OCI-LY7 (cell line): ENCODE results near the gene ZNF485. TPM values are rescaled to one million over a fixed set of nuclear protein-coding genes. Genes with fewer than 3 reads are reported as not detected.

Source experiments
- BruUV-seq: library from RNA; stranded (reverse); fragments of 400-500 nt; replicated peaks from 2 replicates; lab custom pipeline; 2021; lab: Mats Ljungman, UMichigan
- CTCF ChIA-PET: fragments of 300-600 bp; sonication (Branson Sonifier 250); formaldehyde crosslinking; loops from one replicate; lab custom pipeline; 2022; ENCODE audit warnings: antibody characterized with exemption; ENCODE audit not compliant: unreplicated experiment; lab: Charles Lee
- POLR2A ChIA-PET: fragments of 300-600 bp; sonication (Branson Sonifier 250); formaldehyde crosslinking; loops from one replicate; lab custom pipeline; 2022; ENCODE audit warnings: antibody characterized with exemption; lab: Charles Lee
- DNase-seq: peaks from one replicate; pipeline ENCODE4 v3.0.0-alpha.2; 2015; ENCODE audit warnings: low spot score
- H2AFZ ChIP-seq: fragments of 200-600 bp; sonication (generic), shearing (Covaris generic); 2 replicates; pipeline ENCODE4 v1.6.1; 2014; ENCODE audit warnings: mild to moderate bottlenecking, antibody characterized with exemption, low read length, moderate library complexity
- H3K27ac ChIP-seq: fragments of 200-600 bp; sonication (generic); 2 replicates; pipeline ENCODE4 v1.5.1; 2014; ENCODE audit warnings: mixed run types, low read depth, mild to moderate bottlenecking, moderate library complexity, low read length, inconsistent platforms; ENCODE audit not compliant: poor library complexity, severe bottlenecking
- H3K36me3 ChIP-seq: fragments of 200-600 bp; sonication (generic); 2 replicates; pipeline ENCODE4 v1.6.1; 2014; ENCODE audit warnings: mild to moderate bottlenecking, antibody characterized with exemption, low read length, moderate library complexity, mixed read lengths; ENCODE audit not compliant: insufficient read depth
- H3K4me1 ChIP-seq: fragments of 200-600 bp; sonication (generic); 2 replicates; pipeline ENCODE4 v1.5.1; 2014; ENCODE audit warnings: mild to moderate bottlenecking, low read length; ENCODE audit not compliant: insufficient read depth, poor library complexity, severe bottlenecking
- H3K4me2 ChIP-seq: fragments of 200-600 bp; sonication (generic); 2 replicates; pipeline ENCODE4 v1.6.1; 2014; ENCODE audit warnings: mild to moderate bottlenecking, low read length
- H3K4me3 ChIP-seq: fragments of 200-600 bp; sonication (generic); 2 replicates; pipeline ENCODE4 v1.5.1; 2014; ENCODE audit warnings: mild to moderate bottlenecking, low read depth, low read length; ENCODE audit not compliant: poor library complexity, severe bottlenecking
- H3K79me2 ChIP-seq: fragments of 200-600 bp; sonication (generic); 2 replicates; pipeline ENCODE4 v1.6.1; 2016; ENCODE audit warnings: low read depth, mild to moderate bottlenecking, low read length, moderate library complexity, mixed read lengths; ENCODE audit not compliant: insufficient read depth
- H3K9me2 ChIP-seq: fragments of 200-600 bp; sonication (generic); 2 replicates; pipeline ENCODE4 v1.6.1; 2016; ENCODE audit warnings: mild to moderate bottlenecking, low read length, mixed read lengths; ENCODE audit not compliant: insufficient read depth
- H3K9me3 ChIP-seq: fragments of 200-600 bp; sonication (generic); 2 replicates; pipeline ENCODE4 v1.6.1; 2014; ENCODE audit warnings: mild to moderate bottlenecking, mixed run types, low read length, mixed read lengths
- H4K20me1 ChIP-seq: fragments of 200-600 bp; sonication (generic); 2 replicates; pipeline ENCODE4 v1.6.1; 2014; ENCODE audit warnings: mild to moderate bottlenecking, antibody characterized with exemption, low read length, moderate library complexity, mixed read lengths; ENCODE audit not compliant: insufficient read depth
- EZH2phosphoT487 ChIP-seq: fragments of 200-600 bp; sonication (generic); IDR thresholded peaks from 2 replicates; pipeline ENCODE4 v1.6.1; 2018; ENCODE audit warnings: low read depth, borderline replicate concordance, mild to moderate bottlenecking, mixed run types, antibody characterized with exemption, low read length, moderate library complexity, mixed read lengths
- intact Hi-C: fragments of 100-400 bp; cut with micrococcal nuclease; formaldehyde crosslinking; loops from one replicate; pipeline ENCODE4 v1.10.0; 2022; ENCODE audit not compliant: unreplicated experiment
- total RNA-seq, 2 experiments: library from RNA; depleted of rRNA in 1 of 2; stranded (reverse); fragments of >200 nt in 1 of 2; shearing (Covaris generic) in 1 of 2; gene quantifications; 2 replicates each; pipeline ENCODE4 v1.2.3, GENCODE V29; 2014 to 2022
- TF ChIP-seq, protein P1 (sequence below): fragments of 200-600 bp; sonication (generic); conservative IDR thresholded peaks from 2 replicates; pipeline ENCODE4 v1.5.1; 2014; ENCODE audit warnings: mild to moderate bottlenecking, antibody characterized with exemption, low read length, moderate library complexity, mixed read lengths

Gene ZNF485
- total RNA-seq, 2 experiments from 2014 or later: 7.9 to 9.9 TPM

DNA sequence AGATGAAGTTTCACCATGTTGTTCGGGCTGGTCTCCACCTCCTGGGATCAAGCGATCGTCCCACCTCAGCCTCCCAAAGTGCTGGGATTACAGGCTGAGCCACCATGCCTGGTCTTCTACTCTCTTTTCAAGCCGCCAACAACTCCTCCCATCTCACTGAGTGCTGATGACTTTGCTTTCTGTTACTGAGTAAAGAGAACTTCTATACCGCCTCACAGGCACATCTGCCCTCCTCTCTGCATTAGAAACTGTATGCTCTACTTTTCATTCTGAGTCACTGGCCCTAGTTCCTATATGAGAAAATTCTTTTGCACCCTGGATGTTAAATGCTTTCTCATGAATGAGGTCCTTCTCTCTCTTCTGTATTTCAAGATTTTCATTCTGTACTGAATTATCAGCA is 29.7 kb upstream of the ZNF485 start:
- BruUV-seq: no TSS peak
- no peak overlapping the region for H3K27ac ChIP-seq
- CTCF ChIA-PET: no interaction called here
- no peaks in the 10 kb centered on the region for H3K9me2 ChIP-seq
- no peaks in the 10 kb centered on the region for H4K20me1 ChIP-seq
- H3K4me2 ChIP-seq: no peak overlapping the region
- H3K4me3 ChIP-seq: no peak overlapping the region
- H3K79me2 ChIP-seq: no peaks in the 10 kb centered on the region
- H3K9me3 ChIP-seq: no peaks in the 10 kb centered on the region
- H3K4me1 ChIP-seq: no peaks in the 10 kb centered on the region
- intact Hi-C loops: no loop called here
- no peaks in the 10 kb centered on the region for H3K36me3 ChIP-seq
- no peak for DNase-seq
- TF ChIP-seq, protein P1, sequence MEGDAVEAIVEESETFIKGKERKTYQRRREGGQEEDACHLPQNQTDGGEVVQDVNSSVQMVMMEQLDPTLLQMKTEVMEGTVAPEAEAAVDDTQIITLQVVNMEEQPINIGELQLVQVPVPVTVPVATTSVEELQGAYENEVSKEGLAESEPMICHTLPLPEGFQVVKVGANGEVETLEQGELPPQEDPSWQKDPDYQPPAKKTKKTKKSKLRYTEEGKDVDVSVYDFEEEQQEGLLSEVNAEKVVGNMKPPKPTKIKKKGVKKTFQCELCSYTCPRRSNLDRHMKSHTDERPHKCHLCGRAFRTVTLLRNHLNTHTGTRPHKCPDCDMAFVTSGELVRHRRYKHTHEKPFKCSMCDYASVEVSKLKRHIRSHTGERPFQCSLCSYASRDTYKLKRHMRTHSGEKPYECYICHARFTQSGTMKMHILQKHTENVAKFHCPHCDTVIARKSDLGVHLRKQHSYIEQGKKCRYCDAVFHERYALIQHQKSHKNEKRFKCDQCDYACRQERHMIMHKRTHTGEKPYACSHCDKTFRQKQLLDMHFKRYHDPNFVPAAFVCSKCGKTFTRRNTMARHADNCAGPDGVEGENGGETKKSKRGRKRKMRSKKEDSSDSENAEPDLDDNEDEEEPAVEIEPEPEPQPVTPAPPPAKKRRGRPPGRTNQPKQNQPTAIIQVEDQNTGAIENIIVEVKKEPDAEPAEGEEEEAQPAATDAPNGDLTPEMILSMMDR: no peak
- no peak for TF ChIP-seq EZH2phosphoT487
- POLR2A ChIA-PET: no interaction called here
- no peak overlapping the region for H2AFZ ChIP-seq

DNA sequence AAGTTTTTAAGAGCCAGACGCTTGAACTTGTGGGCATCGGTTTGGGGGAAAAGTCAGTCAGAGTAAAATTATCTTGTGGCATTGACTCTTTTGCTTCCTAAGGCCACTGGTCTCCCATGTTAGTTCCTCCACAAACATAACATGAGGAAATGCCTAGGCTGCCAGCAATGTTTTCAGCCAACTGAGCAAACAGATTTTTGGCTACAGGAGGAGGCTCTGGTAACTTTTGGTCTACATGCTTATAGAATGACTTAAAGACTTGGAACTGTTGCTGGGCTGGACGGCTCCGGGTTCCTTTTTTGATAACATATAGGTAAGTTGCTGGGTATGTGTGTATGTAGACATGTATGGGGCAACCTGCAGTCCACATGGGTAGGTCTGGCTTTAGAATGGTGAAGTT is 22.2 kb upstream of the ZNF485 start:
- BruUV-seq: no TSS peak
- TF ChIP-seq EZH2phosphoT487: no peak
- TF ChIP-seq, protein P1: no peak
- H3K9me3 ChIP-seq: no peaks in the 10 kb centered on the region
- CTCF ChIA-PET: no interaction called here
- no peak overlapping the region for H3K27ac ChIP-seq
- no peak overlapping the region for H3K4me2 ChIP-seq
- H3K4me1 ChIP-seq: no peaks in the 10 kb centered on the region
- no peaks in the 10 kb centered on the region for H4K20me1 ChIP-seq
- H2AFZ ChIP-seq: no peak overlapping the region
- intact Hi-C loops: no loop called here
- no peak overlapping the region for H3K4me3 ChIP-seq
- H3K9me2 ChIP-seq: no peaks in the 10 kb centered on the region
- POLR2A ChIA-PET: no interaction called here
- H3K36me3 ChIP-seq: no peaks in the 10 kb centered on the region
- H3K79me2 ChIP-seq: no peaks in the 10 kb centered on the region
- DNase-seq: no peak

DNA sequence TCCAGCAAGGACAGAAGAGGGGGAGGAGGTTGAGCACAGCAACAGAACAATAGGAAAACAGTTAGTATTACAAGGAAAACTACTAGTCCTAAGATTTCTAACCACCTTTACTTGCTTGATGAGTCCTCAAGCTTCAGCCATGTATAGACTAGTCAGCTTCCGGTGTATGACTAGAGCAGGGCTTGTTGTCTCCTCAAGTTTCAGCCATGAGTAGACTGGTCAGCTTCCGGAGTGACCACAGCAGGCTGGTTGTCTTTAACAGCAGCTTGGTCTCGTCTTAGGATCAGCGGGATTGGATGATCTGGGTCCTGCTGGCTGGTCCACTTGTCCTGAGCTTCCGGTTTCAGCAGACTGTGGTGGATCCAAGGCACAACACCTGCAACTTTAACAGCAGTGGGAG is 21.2 kb upstream of the ZNF485 start:
- intact Hi-C loops: no loop called here
- BruUV-seq: no TSS peak
- H3K4me2 ChIP-seq: no peak overlapping the region
- DNase-seq: no peak
- H3K9me2 ChIP-seq: no peaks in the 10 kb centered on the region
- ChIA-PET CTCF (no interaction called here), POLR2A (no interaction called here)
- no peaks in the 10 kb centered on the region for H3K4me1 ChIP-seq
- H4K20me1 ChIP-seq: no peaks in the 10 kb centered on the region
- H3K4me3 ChIP-seq: no peak overlapping the region
- H3K79me2 ChIP-seq: no peaks in the 10 kb centered on the region
- H2AFZ ChIP-seq: no peak overlapping the region
- no peaks in the 10 kb centered on the region for H3K36me3 ChIP-seq
- H3K9me3 ChIP-seq: no peaks in the 10 kb centered on the region
- H3K27ac ChIP-seq: no peak overlapping the region
- TF ChIP-seq, protein P1: no peak
- no peak for TF ChIP-seq EZH2phosphoT487
